Activated CD8-positive, alpha-beta memory T cell treated with anti-CD3 and anti-CD28 coated beads, Interleukin-2, amount 50 U/mL, for 48 hours (primary cell): ENCODE data around the gene ELFN1.

Source experiments
- DNase-seq: peaks from one replicate; pipeline ENCODE4 v3.0.0-alpha.2; 2020

Gene ELFN1

DNA sequence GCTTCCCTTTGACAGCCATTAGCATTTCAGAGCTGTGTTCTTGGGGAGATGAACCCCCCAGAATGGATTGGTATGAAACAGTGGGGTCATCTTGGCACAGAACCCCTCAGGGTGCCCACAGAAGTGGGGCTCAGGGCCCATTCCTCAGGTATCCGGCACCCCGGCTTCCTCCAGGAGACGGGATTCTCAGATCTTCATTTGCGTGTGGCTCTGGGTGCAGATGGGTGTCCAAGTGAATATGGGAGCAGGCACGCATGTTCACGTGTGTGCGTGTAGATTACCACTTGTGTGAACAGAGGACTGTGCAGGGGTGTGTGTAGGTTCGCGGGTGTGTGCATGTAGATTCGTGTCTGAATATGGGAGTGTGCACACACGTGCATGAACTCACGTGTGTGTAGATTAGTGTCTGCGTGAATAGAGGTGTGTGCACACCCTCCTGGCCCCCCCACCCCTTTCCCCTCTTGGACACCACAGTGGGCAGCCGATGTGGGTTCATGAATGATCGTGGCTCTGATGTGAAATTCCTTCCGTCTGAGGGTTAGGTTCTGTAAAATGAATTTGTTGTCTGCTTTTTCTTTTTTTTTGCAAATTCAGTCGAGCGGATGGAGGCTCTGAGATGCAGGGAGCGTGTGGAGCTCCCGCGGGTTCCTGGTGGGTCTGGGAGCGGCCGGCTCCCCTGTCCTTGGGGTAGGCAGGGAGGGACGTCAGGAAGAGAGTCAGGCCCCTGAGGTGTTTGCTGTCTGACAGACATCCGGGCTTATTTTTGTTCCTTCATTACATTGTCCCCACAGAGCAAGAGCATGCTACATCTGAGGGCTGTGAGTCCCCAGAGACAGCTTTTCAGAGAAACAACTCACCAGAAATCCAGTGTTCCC, 7.4 kb downstream of the ELFN1 start:
- peak; percentile 43 for DNase-seq

DNA sequence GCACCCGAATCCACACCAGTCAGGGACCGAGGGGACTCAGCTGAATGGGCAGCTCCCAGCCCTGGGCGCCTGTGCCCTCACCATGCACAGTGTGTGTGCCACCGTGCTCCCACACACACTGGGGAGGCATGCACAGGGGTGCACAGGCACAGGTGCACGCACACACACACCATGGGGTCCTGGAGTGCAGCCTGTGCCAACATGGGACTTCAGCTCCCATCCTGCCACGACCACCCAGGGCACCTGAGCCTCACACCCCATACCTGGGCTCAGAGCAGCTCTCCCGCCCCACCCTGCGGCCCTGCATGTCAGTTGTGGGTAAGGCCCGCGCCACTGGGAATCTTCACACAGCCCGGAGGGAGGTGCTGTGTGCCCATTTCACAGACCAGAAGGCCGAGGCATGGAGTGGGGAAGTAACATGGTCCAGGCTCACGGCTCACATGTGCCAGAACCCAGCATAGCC, 8.0 kb downstream of the ELFN1 start:
- DNase-seq, result no peak

DNA sequence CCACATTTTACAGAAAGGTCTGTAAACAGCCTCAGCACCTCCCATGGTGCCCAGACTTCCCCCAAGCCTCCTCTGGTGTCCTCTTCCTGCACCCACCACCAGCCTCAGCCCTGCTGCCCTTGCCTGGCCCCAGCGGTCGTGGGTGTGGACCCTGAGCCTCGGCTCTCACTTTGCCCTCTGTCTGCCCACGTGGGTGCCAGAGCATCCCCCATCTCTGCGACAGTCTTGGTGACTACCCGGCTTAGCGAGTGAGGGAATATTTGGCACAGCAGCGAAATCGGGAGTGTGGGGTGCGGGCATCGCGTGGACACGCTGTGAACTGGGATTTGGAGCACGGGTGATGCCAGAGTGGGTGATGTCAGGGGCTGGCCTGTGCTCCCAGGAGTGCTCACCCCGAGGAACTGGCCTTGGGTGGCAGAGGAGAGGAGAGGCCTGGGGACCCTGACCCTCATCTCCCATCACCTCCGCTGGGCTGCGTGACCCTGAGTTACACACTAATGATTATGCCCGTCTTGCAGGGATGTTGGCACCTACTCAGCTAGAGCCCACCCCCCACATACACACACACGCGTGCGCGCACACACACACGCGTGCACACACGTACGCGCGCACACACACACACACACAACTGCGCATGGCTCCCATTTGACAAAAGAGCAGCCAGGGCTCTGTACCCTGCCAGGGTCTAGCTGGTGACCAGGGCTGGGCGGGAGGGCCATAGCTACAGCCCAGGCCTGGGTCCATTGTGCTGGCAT, 8.7 kb downstream of the ELFN1 start:
- DNase-seq, result peak; percentile 39

DNA sequence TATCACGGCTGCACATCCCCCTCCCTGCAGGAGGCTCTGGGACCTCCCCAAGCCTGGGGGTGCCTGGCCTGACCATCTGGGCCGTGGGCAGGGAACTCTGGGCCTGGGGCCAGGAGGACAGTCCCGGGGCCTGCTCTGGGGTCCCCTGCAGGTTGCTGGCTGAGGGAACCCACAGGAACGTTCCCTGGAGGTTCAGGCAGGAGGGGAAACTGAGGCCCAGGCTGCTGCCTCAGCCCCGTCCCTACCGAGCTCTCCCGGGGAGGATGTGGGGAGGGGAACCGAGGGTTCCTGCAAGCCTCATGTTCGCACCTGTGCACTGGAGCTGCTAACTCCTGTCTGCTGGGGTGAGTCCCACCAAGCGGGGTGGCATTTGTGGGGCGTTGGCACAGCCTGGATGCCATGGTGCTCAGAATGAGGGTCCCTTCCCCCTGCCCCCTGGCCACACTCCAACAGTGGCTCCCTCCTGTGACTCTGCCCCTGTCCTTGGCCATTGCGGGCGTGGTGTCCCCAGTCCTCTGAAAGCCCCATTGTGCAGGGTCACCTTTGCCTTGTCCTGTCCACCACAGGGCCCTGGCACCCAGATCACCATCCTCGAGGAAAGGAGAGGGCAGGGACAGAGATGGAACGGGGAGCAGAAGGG, 9.4 kb downstream of the ELFN1 start:
- DNase-seq, result peak; percentile 36

DNA sequence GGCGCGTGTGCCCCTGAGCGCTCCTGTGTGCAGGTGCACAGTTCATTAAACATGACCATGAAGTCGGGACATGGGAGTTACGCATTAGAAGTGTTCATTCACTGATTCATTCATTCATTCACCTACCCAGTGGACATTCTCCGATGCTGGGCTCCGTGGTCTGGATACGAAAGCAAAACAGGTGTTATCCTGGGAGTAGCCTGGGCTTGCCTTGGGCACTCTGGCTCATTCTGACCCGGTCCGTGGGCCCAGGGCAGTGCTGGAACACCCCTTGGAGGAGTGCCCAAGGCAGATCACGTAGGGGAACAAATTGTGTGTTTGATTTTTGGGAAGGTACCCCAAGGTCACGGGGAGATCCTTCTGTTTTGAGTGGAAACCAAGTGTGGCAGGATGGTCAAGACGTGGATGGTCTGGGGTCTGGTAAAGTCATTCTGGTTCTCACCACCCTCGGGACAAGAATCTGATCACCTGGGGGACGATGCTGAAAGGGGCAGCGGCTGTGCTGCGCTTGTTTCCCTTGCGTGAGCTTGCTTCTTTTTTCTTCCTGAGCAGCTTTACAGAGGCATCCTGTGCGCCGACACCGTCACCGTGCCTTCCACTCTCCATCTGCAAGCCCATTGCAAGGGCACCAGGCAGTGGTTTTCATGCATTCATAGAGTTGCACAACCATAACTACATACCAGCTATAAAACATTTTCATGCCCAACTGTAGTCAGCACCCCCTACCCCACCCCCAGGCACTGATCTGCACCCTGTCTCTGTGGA, 10.1 kb downstream of the ELFN1 start:
- DNase-seq, result peak; percentile 17

DNA sequence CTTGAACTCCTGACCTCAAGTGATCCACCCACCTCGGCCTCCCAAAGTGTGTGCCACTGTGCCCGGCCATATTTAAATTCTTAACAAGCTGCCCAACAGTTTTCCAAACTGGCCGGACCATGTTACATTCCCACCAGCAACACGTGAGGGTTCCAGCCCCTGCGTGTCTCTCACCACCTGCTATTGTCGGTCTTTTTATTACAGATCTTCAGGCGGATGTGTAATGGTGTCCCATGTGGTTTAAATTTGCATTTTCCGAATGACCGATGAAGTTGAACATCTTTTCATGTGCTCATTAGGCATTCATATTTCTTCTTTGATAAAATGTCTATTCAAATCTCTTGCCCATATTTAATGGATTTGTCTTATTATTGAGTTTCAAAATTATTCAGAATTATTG, 11.5 kb downstream of the ELFN1 start:
- DNase-seq, result no peak

DNA sequence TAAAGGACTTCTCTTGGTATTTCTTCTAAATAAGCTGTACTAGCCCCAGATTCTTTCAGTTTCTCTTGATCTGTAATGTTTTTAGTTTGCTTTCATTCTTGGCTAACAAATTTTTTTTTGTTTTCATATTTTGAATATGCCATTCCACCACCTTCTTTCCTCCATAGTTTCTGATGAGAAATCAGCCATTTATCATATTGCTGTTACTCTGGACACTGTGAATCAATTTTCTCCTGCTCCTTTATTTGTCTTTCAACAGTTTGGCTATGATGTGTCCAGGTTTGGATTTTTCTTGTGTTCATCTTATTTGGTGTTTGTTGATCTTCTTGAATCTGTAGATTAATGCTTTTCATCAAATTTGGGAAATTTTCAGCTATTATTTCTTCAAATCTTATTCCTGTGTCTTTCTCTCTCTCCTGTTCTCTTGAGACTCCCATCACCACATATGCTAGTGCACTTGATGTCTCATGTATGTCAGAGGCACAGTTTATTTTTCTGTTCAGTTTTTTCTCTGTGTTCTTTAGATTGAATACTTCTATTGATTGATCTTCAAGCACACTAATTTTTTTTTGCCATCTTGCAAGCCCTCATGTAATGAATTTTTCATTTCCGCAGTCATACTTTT, 15.0 kb downstream of the ELFN1 start:
- no peak for DNase-seq

DNA sequence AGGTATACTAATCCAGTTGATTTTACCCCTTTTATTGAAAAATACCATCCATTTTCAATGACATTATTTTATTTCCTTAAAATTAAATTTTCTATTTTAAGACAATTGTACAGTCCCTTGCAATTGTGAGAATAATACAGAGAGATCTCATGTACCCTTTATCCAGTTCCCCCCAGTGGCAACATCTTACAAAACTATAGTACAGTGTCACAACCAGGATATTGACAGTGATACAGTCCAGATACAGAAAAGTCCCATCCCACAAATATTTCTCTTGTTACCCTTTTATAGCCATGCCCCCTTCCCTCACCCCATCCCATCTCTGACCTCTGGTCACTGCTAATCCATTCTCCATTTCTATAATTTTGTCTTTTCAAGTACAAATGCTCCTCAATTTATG, 18.5 kb downstream of the ELFN1 start:
- no peak for DNase-seq

DNA sequence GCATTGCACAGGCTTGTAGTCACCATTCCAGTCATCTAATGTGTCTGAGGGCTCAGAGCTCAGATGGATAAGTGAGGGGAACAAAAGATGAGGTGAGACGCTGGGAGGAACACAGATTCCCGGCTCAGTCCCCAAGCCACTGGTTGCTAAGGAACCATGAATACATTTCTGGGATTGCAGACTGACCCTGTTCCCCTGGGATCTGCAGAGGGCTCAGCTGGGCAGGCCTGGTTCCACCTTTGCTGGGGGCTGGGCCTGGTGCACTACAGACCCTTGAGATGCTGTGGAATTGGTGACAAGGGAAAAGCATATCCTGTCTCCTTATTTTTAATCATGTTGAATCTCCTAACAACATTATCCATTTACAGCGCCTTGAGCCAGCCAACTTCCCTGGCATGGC, 19.2 kb downstream of the ELFN1 start:
- DNase-seq, result no peak

DNA sequence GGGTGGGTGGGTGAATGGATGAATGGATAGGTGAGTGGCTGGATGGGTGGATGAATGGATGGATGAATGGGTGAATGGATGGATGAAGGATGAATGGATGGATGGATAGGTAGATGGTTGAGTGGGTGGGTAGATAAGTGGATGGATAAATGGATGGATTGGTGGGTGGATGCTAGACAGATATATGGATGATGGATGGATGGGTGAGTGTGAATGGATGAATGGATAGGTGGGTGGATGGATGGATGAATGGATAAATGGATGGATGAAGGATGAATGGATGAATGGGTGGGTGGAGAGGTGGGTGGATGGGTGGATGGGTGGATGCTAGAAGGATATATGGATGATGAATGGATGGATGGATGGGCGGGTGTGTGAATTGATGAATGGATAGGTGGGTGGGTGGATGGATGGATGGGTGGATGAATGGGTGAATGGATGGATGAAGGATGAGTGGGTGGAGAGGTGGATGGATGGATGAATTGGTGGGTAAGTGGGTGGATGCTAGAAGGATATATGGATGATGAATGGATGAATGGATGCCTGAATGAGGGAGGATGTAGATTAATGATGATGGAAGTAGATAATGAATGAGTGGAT, 20.4 kb downstream of the ELFN1 start:
- no peak for DNase-seq

DNA sequence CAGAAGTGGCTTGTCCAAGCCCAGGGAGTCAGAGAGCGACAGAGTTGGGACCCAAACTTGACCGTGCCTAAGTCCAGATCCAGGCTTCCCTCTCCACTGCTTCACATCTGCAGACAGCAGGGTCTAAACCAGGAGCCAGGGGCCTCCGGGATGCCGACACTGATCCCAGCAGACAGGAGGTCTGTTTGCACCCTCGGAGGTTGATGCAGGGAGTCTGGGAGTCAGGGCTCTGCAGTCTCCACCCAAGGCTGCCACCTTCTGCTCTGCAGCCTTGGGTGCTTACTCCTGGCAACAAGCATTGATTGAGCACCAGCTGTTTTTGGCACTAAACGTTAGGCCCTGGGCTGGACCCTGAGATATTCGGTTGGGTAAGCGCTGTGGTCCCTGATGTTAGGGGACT, 21.0 kb downstream of the ELFN1 start:
- peak; percentile 28 for DNase-seq

DNA sequence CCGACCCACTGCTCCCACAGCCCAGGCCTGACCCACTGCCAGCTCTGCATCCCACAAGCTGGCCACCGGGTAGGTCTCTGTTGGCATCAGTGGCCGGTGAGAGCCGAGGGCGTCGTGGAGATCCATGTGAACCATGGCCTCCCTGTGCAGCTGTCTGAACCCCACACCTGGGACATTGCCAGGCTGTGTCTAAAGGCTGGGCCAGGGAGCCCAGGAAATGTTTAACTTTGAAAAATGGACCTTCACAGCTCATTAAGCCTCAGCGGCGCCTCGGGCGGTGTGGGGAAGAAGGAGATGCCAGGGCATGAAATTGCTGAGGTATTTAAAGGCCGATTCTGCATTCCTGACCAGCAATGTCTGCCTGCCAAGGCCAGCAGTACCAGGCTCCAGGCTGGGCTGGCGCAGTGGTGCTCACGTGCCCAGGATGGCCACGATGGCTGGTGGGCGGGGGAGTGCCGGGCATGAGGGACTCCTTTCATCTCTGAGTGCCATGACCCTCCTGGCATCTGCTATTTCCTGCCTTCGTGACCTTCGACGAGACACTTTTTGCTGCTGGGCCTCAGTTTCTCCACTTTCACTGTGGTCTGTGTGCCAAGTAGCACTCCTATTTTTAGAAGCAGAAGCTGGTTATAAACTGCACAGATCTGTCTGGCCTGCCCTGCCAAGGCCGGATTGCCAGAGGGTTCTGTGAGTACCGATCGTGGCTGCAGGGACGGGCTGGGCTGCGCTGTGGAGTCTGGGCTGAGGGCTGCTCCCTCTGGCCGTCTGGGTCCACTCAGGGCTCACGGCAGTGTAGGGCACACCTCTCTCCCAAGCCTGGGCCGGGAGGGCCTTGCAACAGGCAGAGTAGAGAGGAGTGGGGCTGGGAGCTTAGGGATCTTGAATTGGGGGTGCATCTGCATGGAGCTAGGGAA, 21.8 kb downstream of the ELFN1 start:
- peak; percentile 35 for DNase-seq

DNA sequence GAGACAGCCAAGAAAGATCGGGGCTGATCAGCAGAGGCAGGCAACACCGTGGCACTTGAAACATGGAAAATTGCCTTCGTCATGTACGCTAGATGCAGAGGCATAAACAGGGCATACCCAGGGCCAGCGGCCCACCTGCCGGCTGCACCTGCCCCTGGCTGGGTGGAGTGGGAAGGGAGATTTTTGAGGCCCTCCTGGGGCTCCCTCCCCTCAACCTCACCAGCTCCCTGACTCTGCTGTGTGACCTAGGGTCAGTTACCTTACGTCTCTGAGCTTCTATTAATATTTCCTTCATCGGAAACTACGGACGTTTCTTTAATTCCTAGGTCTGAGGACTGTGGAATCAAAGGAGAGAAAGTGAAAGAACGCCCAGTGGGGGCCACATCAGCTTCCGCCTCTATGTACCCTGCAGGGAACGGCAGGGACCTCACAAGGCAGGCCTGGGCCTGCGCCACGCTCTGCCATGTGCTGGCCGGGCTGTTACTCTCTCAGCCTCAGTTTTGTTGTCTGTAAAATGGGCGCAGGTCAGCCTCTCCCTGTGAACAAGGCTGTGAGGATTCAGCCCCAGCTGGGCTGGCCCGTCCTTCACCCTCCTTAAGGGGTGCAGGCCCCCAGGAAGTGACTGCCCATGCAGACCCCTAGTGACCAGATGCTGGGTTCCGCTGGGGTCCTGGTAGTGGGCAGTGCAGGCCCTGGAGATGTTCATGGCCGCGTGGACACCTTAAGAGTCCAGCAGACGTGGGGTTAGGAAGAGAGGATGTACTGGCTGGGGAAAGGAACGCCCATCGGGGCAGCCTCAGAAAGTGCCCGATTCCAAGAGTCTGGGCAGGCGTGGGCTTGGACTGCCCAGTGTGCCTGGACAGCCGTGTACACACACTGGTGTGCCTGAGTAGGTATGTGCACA, 22.7 kb downstream of the ELFN1 start:
- peak; percentile 40 for DNase-seq

DNA sequence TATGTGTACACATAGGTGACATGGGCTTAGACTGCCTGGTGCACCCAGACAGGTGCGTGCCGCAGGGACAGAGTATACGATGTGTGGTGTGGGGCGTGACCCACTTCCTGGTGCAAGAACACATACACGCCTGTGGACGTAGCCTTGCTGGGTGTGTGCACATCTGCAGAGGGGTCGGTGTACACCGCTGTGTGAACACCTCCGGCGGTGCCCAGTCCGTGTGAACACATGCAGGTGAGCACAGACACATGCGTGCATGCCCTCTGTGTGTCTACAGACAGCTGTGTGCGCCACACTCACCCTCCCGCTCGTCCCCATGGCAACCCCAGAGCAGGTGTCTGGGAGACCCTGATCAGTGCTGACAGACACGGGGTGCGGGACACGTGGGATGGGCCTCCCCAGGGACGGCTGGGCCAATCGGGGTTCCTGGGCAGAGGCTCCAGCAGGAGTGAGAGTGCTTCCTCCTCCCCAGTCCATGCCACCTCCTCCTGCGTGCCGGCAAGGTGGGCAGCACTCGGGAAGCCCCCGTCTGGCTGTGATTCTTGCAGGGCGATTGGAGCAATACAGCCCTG, 23.4 kb downstream of the ELFN1 start:
- peak; percentile 37 for DNase-seq

DNA sequence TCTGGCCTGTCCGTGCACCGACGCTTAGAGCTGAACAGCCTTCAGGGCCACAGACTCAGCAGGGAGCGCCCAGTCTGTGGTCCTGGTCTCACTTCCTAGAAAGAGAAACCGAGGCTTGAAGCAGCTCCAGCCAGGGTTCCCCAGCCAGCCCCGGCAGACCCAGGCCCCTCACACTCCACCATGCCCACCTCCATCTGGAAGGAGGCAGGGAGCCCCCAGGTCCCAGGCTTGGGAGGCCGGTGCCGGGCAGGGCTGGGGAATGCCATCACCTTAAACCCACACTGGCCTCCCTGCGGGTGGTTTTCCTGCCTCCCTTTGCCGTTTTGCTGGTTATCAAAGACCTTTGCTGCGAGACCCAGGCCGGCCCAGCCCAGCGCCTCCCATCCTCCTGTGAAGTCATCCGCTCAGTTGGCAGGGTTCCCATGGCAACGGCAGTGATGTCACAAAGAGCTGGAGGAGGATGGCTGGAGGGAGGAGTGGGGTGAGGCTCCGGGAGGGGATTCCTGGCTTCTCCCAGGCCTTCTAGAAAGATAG, 24.0 kb downstream of the ELFN1 start:
- peak; percentile 26 for DNase-seq

DNA sequence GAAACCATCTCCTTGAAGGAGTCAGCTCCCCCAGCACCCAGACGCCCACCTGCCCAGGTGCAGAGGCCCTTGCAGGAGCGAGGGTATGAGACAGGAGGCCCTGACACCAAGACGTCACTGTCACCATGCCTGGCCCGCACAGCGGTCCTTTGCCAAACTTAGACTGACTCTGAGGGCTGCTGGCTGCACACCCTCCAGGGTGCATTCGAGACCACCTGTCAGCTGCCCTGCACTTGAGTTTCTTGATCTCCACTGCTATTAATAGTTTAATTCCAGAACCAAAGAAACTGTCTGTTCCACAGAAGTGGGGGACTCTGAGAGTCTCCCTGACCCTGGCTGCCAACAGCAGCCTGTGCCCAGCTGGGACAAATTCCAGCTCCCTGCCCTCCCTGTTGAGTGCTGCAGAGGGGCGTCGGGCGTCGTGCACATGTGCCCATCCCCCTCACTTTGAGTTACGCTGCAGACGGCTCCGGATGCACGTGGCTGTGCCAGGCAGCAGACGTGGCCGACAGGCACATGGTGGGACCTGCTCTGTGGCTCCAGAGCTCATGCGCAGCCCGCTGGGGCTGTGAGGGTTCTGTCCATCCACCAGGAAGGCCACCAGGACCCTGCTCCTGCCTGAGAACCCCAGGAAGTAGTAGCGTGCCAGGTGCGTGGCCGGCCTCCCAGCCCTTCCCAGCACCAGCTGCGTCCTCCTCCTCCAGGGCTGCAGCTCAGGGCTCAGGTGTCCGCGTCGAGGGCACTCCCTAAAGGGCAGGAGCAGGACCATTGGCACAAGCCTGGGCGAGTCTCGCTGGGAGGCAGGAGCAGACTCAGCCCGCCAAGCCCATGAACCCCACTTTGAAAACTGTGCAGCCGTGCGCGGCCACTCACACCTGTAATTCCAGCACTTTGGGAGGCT, 24.8 kb downstream of the ELFN1 start:
- peak; percentile 37 for DNase-seq

DNA sequence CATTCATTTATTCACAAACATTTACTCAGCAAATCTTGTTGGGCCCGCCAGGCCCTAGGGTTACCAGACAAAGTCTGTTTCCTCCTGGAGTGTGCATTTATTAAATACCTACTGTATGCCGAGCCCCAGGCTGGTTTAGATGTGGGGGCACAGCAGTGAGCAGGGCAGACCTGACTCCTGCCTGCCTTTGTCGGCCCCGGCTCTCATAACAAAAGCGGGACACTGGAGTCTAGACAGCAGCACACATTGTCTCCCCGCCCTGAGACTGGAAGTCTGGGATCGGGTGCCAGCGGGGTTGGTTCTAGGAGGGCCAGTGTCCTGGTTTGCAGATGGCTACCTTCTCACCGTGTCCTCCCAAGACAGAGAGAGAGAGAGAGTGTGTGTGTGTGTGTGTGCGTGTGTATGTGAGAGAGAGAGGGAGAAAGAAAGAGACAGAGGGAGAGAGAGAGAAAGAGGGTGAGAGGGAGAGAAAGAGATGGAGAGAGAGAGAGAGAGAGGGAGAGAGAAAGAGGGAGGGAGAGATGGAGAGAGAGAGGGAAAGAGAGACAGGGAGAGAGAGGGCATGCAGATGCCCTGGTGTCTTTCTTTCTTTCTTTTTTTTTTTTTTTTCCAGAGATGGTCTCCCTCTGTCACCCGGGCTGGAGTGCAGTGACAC, 25.9 kb downstream of the ELFN1 start:
- DNase-seq, result peak; percentile 37
